Prostate gland (tissue), 2 donors: ENCODE data around the gene DNAH6.

Source experiments
- CTCF ChIP-seq, 4 experiments: fragments of 200-600 bp in 2 of 4; fragments of 450-650 bp in 2 of 4; sonication (generic) in 2 of 4; IDR thresholded peaks; 1 replicate in 3 of 4; 2 replicates in 1 of 4; pipeline ENCODE4 v1.5.1; 2016 to 2019; ENCODE audit warnings: antibody characterized with exemption in 4 of 4, mild to moderate bottlenecking in 2 of 4, moderate library complexity in 2 of 4
- POLR2A ChIP-seq: fragments of 450-650 bp; IDR thresholded peaks from one replicate; pipeline ENCODE4 v1.6.1; 2016; ENCODE audit warnings: antibody characterized with exemption, mild to moderate bottlenecking
- POLR2AphosphoS5 ChIP-seq: sonication (generic); formaldehyde crosslinking; IDR thresholded peaks from one replicate; pipeline ENCODE4 v1.6.1; 2017; ENCODE audit warnings: antibody characterized with exemption

GRCh38 chr2:84850471-84850870 lies 334.2 kb downstream of the DNAH6 start:
- TF ChIP-seq CTCF (IDR thresholded peaks at IDR 0.05): no peak
- TF ChIP-seq POLR2A: no peak
- TF ChIP-seq POLR2AphosphoS5: no peak
